Tibial artery (tissue), 4 donors: Measurements from ENCODE around the gene OR2C1.

ENCODE experiments used
- DNase-seq, 2 donors: peaks; one replicate each; pipeline ENCODE4 v3.0.0-alpha.2; 2019
- H3K27ac ChIP-seq, 2 donors: fragments of 200-600 bp; sonication (generic) in 1 of 2; 1 replicate in 1 of 2; 2 replicates in 1 of 2; pipeline ENCODE4 v1.5.1; 2018 to 2019; ENCODE audit warnings: mild to moderate bottlenecking in 1 of 2
- H3K27me3 ChIP-seq, 2 donors: fragments of 200-600 bp; sonication (generic) in 1 of 2; one replicate each; pipeline versions ENCODE4 v1.5.1 to v1.6.0; 2016 to 2019
- H3K36me3 ChIP-seq, 3 donors: fragments of 200-600 bp; sonication (generic) in 2 of 3; one replicate each; pipeline ENCODE4 v1.5.1; 2016 to 2019; ENCODE audit warnings: mild to moderate bottlenecking in 2 of 3
- H3K4me1 ChIP-seq, 4 donors: fragments of 200-600 bp; sonication (generic) in 2 of 4; 1 replicate in 3 of 4; 2 replicates in 1 of 4; pipeline ENCODE4 v1.5.1; 2016 to 2019
- H3K4me3 ChIP-seq, 2 donors: fragments of 200-600 bp; sonication (generic) in 1 of 2; 1 replicate in 1 of 2; 2 replicates in 1 of 2; pipeline ENCODE4 v1.5.1; 2018 to 2019; ENCODE audit warnings: mild to moderate bottlenecking in 2 of 2
- H3K9me3 ChIP-seq, 3 donors: fragments of 200-600 bp; sonication (generic) in 1 of 3; one replicate each; pipeline ENCODE4 v1.5.1; 2016 to 2019
- intact Hi-C: fragments of 100-400 bp; cut with DNase I; formaldehyde crosslinking; loops from one replicate; pipeline ENCODE4 v1.15.0; 2023; ENCODE audit warnings: low total_unique reads
- TF ChIP-seq, protein P1 (sequence below), 2 experiments: fragments of 200-600 bp in 1 of 2; fragments of 450-650 bp in 1 of 2; IDR thresholded peaks; one replicate each; pipeline ENCODE4 v1.5.1; 2017 to 2019; ENCODE audit warnings: antibody characterized with exemption in 2 of 2, mild to moderate bottlenecking in 1 of 2, moderate library complexity in 1 of 2

OR2C1 gene

DNA sequence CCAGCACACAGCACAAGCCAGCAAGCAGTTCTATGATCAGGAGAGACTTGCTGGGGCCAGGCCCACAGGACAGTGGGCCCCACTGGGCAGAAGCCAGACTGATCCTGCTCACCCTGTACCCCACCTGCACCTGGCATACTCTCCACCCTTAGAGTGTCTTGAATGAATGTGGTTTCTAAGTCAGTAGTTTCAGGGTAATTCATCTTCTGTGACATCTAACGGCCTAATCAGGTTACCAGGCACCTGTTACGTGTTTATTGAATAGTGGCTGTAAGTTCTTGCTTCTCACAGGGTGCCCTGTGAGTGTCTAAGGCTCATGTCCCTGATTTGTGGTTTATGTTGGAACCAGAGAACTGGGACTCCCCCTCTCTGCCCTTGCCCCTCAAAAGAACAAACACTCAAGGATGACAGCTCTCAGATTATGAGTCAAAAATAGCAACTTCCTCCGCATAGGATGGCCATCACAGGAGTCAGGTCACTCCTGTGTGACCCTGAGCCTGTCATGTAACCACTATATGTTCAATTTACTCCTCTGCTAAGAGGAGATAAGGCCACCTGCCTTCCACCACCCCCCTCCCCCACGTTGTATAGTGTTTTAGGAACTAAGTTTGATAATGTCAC, 7.0 kb upstream of the OR2C1 start:
- no peak overlapping the region for H3K27ac ChIP-seq
- H3K4me1 ChIP-seq = no peaks in the 10 kb centered on the region
- intact Hi-C loops = no loop called here
- H3K27me3 ChIP-seq = no peaks in the 10 kb centered on the region
- TF ChIP-seq, protein P1, sequence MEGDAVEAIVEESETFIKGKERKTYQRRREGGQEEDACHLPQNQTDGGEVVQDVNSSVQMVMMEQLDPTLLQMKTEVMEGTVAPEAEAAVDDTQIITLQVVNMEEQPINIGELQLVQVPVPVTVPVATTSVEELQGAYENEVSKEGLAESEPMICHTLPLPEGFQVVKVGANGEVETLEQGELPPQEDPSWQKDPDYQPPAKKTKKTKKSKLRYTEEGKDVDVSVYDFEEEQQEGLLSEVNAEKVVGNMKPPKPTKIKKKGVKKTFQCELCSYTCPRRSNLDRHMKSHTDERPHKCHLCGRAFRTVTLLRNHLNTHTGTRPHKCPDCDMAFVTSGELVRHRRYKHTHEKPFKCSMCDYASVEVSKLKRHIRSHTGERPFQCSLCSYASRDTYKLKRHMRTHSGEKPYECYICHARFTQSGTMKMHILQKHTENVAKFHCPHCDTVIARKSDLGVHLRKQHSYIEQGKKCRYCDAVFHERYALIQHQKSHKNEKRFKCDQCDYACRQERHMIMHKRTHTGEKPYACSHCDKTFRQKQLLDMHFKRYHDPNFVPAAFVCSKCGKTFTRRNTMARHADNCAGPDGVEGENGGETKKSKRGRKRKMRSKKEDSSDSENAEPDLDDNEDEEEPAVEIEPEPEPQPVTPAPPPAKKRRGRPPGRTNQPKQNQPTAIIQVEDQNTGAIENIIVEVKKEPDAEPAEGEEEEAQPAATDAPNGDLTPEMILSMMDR (IDR thresholded peaks at IDR 0.05) = no peak
- no peak for DNase-seq
- H3K4me3 ChIP-seq = no peak overlapping the region
- no peaks in the 10 kb centered on the region for H3K36me3 ChIP-seq
- no peaks in the 10 kb centered on the region for H3K9me3 ChIP-seq

DNA sequence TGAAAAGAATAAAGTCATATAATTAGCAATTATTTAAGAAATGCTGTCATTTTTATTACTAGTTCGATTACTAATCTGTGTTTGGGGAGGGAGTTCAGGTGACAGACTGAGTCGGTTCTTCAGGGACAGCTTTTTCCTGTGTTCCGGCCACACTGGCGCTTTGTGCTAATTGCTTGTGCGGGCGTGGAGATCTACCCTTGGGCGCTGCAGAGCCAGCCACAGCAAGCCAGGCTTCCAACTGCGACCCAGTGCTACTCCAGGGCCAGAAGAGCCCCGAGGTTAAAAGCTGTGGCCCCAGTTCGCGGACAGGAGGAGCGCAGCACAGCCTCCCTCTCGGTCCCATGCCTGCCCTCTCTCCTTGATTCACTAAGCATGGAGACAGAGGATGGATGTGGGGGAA, 6.5 kb upstream of the OR2C1 start:
- no peaks in the 10 kb centered on the region for H3K9me3 ChIP-seq
- H3K4me3 ChIP-seq = no peak overlapping the region
- no peaks in the 10 kb centered on the region for H3K36me3 ChIP-seq
- no peaks in the 10 kb centered on the region for H3K27me3 ChIP-seq
- intact Hi-C loops = no loop called here
- no peak for DNase-seq
- no peaks in the 10 kb centered on the region for H3K4me1 ChIP-seq
- no peak overlapping the region for H3K27ac ChIP-seq
- TF ChIP-seq, protein P1 (IDR thresholded peaks at IDR 0.05) = no peak

DNA sequence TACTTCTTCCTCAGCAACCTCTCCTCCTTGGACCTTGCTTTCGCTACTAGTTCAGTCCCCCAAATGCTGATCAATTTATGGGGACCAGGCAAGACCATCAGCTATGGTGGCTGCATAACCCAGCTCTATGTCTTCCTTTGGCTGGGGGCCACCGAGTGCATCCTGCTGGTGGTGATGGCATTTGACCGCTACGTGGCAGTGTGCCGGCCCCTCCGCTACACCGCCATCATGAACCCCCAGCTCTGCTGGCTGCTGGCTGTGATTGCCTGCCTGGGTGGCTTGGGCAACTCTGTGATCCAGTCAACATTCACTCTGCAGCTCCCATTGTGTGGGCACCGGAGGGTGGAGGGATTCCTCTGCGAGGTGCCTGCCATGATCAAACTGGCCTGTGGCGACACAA, 429 bp downstream of the OR2C1 start:
- Histone ChIP-seq H3K4me1 (no peaks in the 10 kb centered on the region), H3K27me3 (no peaks in the 10 kb centered on the region), H3K9me3 (no peaks in the 10 kb centered on the region), H3K27ac (no peak overlapping the region), H3K36me3 (no peaks in the 10 kb centered on the region), H3K4me3 (no peak overlapping the region)
- intact Hi-C loops = no loop called here
- DNase-seq = no peak
- TF ChIP-seq, protein P1 (IDR thresholded peaks at IDR 0.05) = no peak

DNA sequence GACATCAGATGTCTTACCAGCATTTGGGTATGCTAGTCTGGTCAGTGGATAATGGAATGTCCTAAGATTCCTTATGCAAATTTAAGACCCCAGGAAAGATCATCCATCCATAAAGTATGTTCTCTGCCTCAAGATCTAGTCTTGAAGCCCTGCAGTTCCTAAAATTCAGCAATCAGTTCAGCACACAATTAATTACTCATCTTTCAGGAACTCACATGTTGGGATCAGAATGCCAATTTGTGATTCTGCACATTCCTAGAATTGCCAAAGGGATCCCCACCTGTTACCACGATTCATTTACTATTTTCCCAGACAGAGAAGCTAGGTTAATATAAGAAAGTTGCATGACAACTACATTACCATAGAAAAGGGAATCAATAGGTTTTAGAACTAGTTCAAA, 3.2 kb downstream of the OR2C1 start:
- no peak for DNase-seq
- peaks cover 0 to 9% (median 0%) of the 10 kb centered on the region in 3 donors for H3K9me3 ChIP-seq
- H3K27me3 ChIP-seq = peaks cover 0 to 11% of the 10 kb centered on the region in 2 donors
- TF ChIP-seq, protein P1 (IDR thresholded peaks at IDR 0.05) = no peak
- H3K4me3 ChIP-seq = no peak overlapping the region
- H3K27ac ChIP-seq = no peak overlapping the region
- H3K36me3 ChIP-seq = no peaks in the 10 kb centered on the region
- no peaks in the 10 kb centered on the region for H3K4me1 ChIP-seq
- intact Hi-C loops = no loop called here

DNA sequence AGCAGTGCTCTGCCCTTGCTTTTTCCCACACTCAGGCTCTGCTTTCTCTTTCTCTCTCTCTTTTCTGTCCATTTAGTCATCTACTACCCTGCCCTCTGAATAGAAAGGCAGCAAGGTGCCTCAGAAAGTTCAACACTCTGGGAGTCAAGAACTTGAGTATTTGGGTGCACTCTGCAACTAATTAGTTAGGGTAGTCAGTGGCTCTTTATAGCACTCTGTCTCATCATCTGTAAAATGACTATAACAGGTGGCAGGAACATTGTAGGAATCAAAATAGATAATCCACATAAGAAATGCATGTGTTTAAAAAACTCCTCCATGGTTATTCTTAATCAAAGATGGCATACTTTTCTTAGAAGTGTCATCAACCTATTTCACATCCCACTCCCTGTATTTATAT, 7.2 kb downstream of the OR2C1 start:
- H3K27me3 ChIP-seq = peaks cover 0 to 11% of the 10 kb centered on the region in 2 donors
- TF ChIP-seq, protein P1 (IDR thresholded peaks at IDR 0.05) = no peak
- peaks cover 0 to 41% (median 16%) of the 10 kb centered on the region in 3 donors for H3K9me3 ChIP-seq
- intact Hi-C loops = no loop called here
- no peak overlapping the region for H3K4me3 ChIP-seq
- DNase-seq = no peak
- H3K4me1 ChIP-seq = no peaks in the 10 kb centered on the region
- no peaks in the 10 kb centered on the region for H3K36me3 ChIP-seq
- H3K27ac ChIP-seq = no peak overlapping the region

DNA sequence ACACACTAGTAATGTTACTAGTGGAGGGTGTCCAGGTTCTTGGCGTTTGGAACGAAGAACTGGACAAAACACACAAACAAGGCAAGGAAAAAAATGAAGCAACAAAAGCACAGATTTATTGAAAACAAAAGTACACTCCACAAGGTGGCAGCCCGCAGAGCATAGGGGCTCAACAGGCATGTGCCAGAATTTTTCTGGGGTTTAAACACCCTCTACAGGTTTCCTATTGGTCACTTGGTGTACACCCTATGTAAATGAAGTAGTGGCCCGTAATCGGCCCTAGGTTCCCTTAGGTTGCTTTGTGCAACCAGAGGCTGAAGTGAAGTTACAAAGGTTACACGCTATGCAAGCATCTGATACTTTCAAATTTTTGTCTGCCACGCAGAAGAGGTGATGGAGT, 8.1 kb downstream of the OR2C1 start:
- no peak for DNase-seq
- Histone ChIP-seq H3K27me3 (peaks cover 0 to 11% of the 10 kb centered on the region in 2 donors), H3K27ac (no peak overlapping the region), H3K4me3 (no peak overlapping the region), H3K36me3 (peaks cover 0 to 2% (median 0%) of the 10 kb centered on the region in 3 donors), H3K4me1 (no peaks in the 10 kb centered on the region), H3K9me3 (peaks cover 0 to 41% (median 18%) of the 10 kb centered on the region in 3 donors)
- TF ChIP-seq, protein P1 (IDR thresholded peaks at IDR 0.05) = no peak
- intact Hi-C loops = no loop called here
